ENCODE results near the gene ANKZF1. TPM values are rescaled to one million over a fixed set of nuclear protein-coding genes. Genes with fewer than 3 reads are reported as not detected.

The ANKZF1 gene
- total and polyA plus RNA-seq, 2 experiments from 2014 or later = 37.5 to 41.6 TPM

GRCh38 chr2:219252570-219252899 lies 22.9 kb downstream of the ANKZF1 start:
- Histone ChIP-seq H3K27me3 (peaks cover 45% of the 10 kb centered on the region), H3K4me2 (peak overlapping the region; percentile 98), H3K9me2 (replicated peaks; ENCODE audit: insufficient read depth) (no peaks in the 10 kb centered on the region), H3K27ac (no peak overlapping the region), H3K9me3 (ENCODE audit: low read depth) (no peaks in the 10 kb centered on the region), H3K79me2 (peaks cover under 1% of the 10 kb centered on the region), H2AFZ (peak overlapping the region; percentile 13), H3K4me1 (ENCODE audit: insufficient read depth) (peaks cover 49% of the 10 kb centered on the region), H4K20me1 (ENCODE audit: insufficient read depth, poor library complexity, severe bottlenecking) (no peaks in the 10 kb centered on the region), H3K4me3 (no peak overlapping the region), H3K36me3 (replicated peaks; ENCODE audit: insufficient read depth, low read depth) (no peaks in the 10 kb centered on the region)
- DNase-seq (ENCODE audit: low spot score) = no peak
- WGBS (ENCODE audit: low lambda C conversion rate, missing lambda C conversion rate) = 8% methylated on average over 8 of the region's 9 CpGs
- TF ChIP-seq EZH2 (IDR thresholded peaks at IDR 0.05; ENCODE audit: borderline replicate concordance) = no peak
- no peak for TF ChIP-seq CTCF (IDR thresholded peaks at IDR 0.05; ENCODE audit: poor library complexity)

GRCh38 chr2:219252900-219253752 lies 23.5 kb downstream of the ANKZF1 start, which contains the start of gene TUBA4B:
Gene TUBA4B (plus strand): TSS chr2:219253243. CDS start chr2:219253408, 165 bp downstream.
- Histone ChIP-seq H3K4me3 (peak within 1 kb of the TSS; percentile 37), H3K9me2 (replicated peaks; ENCODE audit: insufficient read depth) (no peaks in the 10 kb centered on the region), H3K79me2 (no peaks in the 10 kb centered on the region), H3K9me3 (ENCODE audit: low read depth) (no peaks in the 10 kb centered on the region), H3K4me2 (peak within 1 kb of the TSS; percentile 98), H3K27ac (no peak within 1 kb of the TSS), H3K27me3 (peaks cover 45% of the 10 kb centered on the region), H3K4me1 (ENCODE audit: insufficient read depth) (peaks cover 49% of the 10 kb centered on the region), H4K20me1 (ENCODE audit: insufficient read depth, poor library complexity, severe bottlenecking) (no peaks in the 10 kb centered on the region), H3K36me3 (replicated peaks; ENCODE audit: insufficient read depth, low read depth) (no peaks in the 10 kb centered on the region), H2AFZ (peak within 1 kb of the TSS; percentile 57)
- TF ChIP-seq CTCF (IDR thresholded peaks at IDR 0.05; ENCODE audit: poor library complexity) (no peak), EZH2 (IDR thresholded peaks at IDR 0.05; ENCODE audit: borderline replicate concordance) (peak; percentile 93), EZH2phosphoT487 (IDR thresholded peaks at IDR 0.05; ENCODE audit: low read depth, severe bottlenecking, unreplicated experiment) (no peak)
- 3% methylated on average over 44 of the region's 49 CpGs for WGBS (ENCODE audit: low lambda C conversion rate, missing lambda C conversion rate)
- DNase-seq (ENCODE audit: low spot score) = peak; percentile 29

GRCh38 chr2:219253753-219254589 lies 24.4 kb downstream of the ANKZF1 start, which contains the start of gene TUBA4A:
Gene TUBA4A (minus strand): TSS chr2:219253918. CDS start chr2:219253858, 60 bp downstream.
- H3K9me3 ChIP-seq (ENCODE audit: low read depth) = no peaks in the 10 kb centered on the region
- no peaks in the 10 kb centered on the region for H3K79me2 ChIP-seq
- H4K20me1 ChIP-seq (ENCODE audit: insufficient read depth, poor library complexity, severe bottlenecking) = no peaks in the 10 kb centered on the region
- H3K4me1 ChIP-seq (ENCODE audit: insufficient read depth) = peaks cover 40% of the 10 kb centered on the region
- H3K4me3 ChIP-seq = peak within 1 kb of the TSS; percentile 37
- WGBS (ENCODE audit: low lambda C conversion rate, missing lambda C conversion rate) = 2% methylated on average over 65 of the region's 76 CpGs
- H3K9me2 ChIP-seq (replicated peaks; ENCODE audit: insufficient read depth) = no peaks in the 10 kb centered on the region
- no peak within 1 kb of the TSS for H3K27ac ChIP-seq
- H3K36me3 ChIP-seq (replicated peaks; ENCODE audit: insufficient read depth, low read depth) = no peaks in the 10 kb centered on the region
- peak; percentile 89 for DNase-seq (ENCODE audit: low spot score)
- peaks cover 45% of the 10 kb centered on the region for H3K27me3 ChIP-seq
- H2AFZ ChIP-seq = peak within 1 kb of the TSS; percentile 57
- TF ChIP-seq EZH2phosphoT487 (IDR thresholded peaks at IDR 0.05; ENCODE audit: low read depth, severe bottlenecking, unreplicated experiment) = peak; percentile 67
- no peak for TF ChIP-seq CTCF (IDR thresholded peaks at IDR 0.05; ENCODE audit: poor library complexity)
- TF ChIP-seq EZH2 (IDR thresholded peaks at IDR 0.05; ENCODE audit: borderline replicate concordance) = peak; percentile 75
- H3K4me2 ChIP-seq = peak within 1 kb of the TSS; percentile 98

All from hepatocyte (in vitro differentiated cells).